Fibroblast of peridontal ligament (primary cell): ENCODE measurements around the gene UBAC1.

ENCODE experiments used
- DNase-seq: peaks from one replicate; pipeline ENCODE4 v3.0.0-alpha.2; 2010; ENCODE audit errors: extremely low read depth

UBAC1 gene

DNA sequence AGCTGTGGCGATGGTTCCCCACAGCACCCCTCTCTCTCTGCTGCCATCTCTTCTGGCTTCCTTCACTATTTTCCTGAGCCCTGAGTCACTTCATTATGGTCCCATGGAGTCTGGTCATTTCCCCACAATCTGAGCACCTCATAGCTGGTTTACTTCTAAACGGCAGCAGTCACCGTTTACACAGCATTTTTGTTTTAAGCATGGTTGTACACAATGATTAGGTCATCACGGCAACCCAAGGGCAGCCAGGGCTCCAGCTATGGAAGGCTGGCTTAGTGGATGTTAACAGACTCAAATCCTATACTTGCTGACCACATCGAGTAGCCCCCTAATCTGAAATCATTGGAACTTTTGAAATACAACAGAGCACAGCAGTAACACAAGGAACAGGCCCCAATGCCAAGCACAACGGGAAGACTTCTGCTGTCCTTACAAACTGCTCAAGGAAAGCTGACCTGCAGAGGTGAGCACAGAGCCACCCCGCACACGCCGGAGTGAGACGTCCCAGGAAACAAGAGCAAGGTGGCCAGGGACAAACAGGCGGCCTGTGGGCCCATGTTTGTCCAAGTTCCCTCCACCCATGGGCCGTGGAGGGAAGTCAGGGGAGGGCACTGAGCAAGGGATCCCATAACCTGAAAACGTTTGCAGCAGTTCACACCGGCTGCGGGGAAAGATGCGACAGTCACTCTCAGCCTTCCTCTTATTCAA, 76.7 kb downstream of the UBAC1 start:
- DNase-seq: peak; percentile 62

DNA sequence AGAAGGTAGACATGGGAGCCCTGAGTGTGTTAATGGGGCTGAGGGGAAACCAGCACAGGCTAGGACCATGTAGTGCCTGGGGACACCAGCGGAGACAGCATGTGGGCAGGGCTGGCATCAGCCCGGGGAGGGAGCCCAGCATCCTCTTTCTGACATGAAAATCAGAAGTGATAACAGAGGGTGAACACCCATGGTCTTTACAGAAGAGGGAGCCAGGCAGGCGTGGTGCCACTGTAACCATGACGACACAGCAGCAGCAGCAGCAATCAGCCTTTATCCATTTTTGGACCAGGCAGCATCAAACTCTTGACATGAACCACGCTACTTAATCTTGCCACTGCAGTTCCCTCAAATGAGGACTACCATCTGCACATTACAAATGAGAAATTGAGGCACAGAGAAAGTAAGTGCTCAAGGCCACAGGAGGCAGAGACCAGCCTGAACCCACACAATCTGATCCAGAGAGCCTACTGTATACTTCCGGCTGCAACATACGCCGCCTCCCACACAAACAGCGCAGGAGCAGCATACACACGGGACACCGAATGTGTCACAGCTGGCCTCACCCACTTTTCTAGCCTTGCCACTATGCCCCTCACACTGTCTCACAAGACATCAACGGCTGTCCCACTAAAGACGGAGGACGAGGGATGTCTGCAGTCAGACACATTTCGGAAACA, 77.6 kb downstream of the UBAC1 start:
- no peak for DNase-seq
